GM12873 (cell line): ENCODE data around the gene SLC25A39.

ENCODE experiments used
- CTCF ChIP-seq: IDR thresholded peaks from 2 replicates; pipeline ENCODE4 v1.5.1; 2012; ENCODE audit warnings: low read depth, mild to moderate bottlenecking, moderate library complexity, low read length, control low read depth; ENCODE audit not compliant: insufficient read depth; ENCODE audit errors: missing control alignments

The SLC25A39 gene

GRCh38 chr17:44321246-44322120 lies 3.1 kb downstream of the SLC25A39 start:
- TF ChIP-seq CTCF: no peak

GRCh38 chr17:44320066-44320465 lies 4.6 kb downstream of the SLC25A39 start:
- no peak for TF ChIP-seq CTCF

- no peak for TF ChIP-seq CTCF
Measured at GRCh38 chr17:44318077-44318892, 6.3 kb downstream of the SLC25A39 start.

GRCh38 chr17:44317545-44317944 lies 7.1 kb downstream of the SLC25A39 start:
- no peak for TF ChIP-seq CTCF

- no peak for TF ChIP-seq CTCF
Measured at GRCh38 chr17:44315760-44316731, 8.6 kb downstream of the SLC25A39 start.

GRCh38 chr17:44314869-44315661 lies 9.6 kb downstream of the SLC25A39 start:
- TF ChIP-seq CTCF: no peak
